NCI-H82 treated with DMSO at 0.1 percent for 48 hours (cell line): Measurements from ENCODE around the gene KCNV2.
A peak's percentile ranks its signal among the peaks of the same experiment; 100 is the strongest.

Experiments used
- DNase-seq: peaks from one replicate; lab custom pipeline; 2025; ENCODE audit not compliant: unreplicated experiment; lab: John Stamatoyannopoulos, UW

Gene KCNV2

DNA sequence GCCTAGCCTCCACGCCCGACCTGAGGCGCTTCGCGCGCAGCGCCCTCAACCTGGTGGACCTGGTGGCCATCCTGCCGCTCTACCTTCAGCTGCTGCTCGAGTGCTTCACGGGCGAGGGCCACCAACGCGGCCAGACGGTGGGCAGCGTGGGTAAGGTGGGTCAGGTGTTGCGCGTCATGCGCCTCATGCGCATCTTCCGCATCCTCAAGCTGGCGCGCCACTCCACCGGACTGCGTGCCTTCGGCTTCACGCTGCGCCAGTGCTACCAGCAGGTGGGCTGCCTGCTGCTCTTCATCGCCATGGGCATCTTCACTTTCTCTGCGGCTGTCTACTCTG, 1.4 kb downstream of the KCNV2 start:
- no peak for DNase-seq

DNA sequence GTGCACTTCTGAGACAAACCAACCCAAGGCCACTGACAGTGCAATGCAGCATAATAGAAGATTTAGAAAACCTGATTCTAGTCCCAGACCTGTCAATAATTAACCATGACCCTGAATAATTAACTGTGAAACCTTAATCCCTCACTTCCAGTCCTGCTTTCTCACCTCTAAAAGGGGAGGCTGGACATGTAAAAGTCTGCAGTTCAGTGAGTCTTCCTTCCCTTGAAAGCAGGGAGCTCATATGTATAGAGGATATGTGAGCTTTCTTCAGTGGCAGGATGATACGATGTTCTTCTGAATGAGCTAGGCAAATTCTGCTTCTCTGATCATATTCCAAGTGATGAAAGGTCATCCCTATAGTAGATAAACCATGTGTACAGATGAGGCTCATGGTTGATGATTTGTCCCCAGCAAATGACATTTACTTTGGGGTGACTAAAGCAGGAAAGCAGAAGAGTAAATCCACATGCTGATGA, 2.9 kb downstream of the KCNV2 start:
- DNase-seq = no peak

DNA sequence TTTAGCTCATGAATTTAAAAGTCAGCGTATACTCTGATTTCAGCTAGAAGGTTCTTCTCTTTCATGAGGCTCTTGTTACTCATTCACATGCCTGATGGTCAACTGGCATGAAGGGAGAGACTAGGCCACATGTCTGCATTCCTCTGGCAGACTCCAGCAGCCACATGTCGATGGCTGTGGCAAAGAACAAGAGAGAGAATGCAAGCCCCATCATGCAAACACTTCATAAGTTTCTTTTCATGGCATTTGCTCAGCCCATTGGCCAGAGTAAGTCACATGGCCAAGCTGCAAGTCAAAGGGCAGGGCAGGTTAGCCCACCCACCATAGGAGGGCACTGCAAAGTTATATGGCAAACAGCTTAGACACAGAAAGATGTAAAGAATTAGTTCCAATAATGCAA, 5.4 kb downstream of the KCNV2 start:
- DNase-seq = no peak

DNA sequence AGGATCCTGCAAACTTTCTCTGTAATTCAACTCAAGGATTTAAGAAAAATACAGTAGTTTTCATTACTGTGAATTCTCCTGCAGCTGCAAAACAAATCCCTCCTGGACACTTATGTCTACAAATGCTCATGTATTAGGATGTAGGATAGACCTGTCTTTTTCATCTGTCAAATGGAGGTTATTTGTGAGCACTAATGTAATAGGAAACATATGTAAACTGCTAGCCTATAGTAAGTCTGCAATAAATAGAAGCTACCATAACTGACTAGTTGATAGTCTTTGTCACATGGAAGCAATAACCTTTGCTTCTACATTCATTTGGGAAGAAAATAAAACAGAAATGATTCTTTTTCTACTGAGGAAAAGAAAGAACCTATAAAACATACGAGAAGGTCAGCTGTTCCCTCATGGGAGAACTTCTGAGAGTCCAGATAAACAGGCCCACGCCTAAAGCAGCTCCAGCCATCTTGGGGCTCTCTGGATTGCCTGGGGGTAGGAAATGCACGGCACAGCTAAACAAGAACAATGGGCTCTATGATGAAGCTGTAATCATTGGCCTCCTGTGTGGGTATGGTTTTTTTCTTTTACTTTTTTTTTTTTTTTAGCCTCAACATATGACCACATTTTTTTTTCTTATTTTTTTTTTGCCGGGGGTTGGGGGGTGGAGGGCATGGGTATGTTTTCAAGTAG, 6.2 kb downstream of the KCNV2 start:
- DNase-seq = no peak

DNA sequence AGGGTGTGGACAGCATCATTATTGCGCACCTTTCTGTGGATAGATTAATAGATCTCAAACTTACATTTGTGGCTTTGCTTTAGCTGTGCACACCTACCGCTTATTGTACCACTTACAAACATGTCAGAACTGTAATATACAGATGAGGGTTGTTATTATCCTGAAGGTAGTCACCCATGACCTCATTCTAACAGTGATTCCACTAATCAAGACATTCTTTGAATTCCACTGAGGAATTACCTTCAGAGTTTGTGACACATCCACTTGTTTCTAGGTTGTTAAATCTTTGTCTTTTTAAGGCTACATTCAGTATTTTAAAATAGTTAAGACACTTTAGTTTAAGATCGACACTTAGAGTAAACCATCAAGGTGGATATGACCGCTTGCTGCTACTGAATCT, 7.8 kb downstream of the KCNV2 start:
- DNase-seq = no peak

DNA sequence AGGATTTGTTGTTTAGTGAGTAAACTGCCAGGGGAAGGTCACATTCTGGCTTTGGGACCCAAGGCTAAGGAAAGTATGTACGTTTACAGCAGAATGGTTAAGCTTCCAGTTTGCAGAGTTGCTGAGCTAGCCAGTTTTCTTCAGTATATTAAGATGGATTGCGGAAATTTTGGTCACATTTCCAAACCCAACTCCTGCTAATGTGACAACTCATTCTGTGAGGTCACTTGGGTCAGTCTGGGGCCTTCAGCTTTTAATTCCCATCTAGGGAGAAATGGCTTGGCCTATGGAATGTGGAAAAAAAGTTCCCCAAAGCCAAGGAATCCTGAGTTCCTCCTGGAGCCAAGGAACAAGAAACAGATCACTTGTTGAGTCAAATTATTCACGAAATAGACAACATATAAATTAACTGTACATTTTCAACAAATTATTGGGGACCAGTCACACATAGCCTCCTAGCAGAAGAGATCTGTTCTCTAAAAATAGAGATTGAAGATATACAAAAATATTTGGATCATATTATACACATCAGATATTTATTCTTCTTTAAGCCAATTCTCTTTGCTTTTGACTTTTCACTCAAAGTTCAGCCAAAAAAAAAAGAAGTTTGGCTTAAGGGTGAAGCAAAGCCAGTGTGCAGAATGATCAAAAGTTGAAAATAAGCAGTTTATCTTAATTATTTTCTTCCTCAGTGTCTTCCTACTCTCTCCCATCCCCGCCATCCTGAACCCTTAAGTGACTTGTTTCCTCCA, 8.8 kb downstream of the KCNV2 start:
- DNase-seq = no peak

DNA sequence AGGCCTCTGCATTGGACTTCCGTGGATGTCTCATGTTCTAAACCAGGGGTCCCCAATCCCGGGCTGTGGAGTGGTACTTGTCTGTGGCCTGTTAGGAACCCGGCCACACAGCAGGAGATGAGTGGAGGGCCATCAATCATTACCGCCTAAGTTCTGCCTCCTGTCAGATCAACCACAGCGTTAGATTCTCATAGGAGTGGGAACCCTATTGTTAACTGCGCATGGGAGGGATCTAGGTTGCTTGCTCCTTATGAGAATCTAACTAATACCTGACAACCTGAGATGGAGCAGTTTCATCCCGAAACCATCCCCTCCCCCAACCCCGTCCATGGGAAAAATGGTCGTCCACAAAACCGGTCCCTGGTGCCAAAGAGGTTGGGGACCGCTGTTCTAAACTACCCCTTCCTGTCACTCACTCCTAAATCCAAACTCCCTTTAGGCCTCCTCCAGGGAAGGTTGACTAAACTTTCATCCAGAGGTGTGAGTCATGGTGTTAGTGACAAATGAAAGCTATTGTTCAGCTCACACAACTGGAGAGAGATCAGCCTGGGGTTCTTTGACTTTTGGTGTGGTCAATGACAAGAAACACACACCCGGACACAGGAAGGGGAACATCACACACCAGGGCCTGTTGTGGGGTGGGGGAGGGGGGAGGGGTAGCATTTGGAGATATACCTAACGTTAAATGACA, 9.5 kb downstream of the KCNV2 start:
- DNase-seq = no peak

DNA sequence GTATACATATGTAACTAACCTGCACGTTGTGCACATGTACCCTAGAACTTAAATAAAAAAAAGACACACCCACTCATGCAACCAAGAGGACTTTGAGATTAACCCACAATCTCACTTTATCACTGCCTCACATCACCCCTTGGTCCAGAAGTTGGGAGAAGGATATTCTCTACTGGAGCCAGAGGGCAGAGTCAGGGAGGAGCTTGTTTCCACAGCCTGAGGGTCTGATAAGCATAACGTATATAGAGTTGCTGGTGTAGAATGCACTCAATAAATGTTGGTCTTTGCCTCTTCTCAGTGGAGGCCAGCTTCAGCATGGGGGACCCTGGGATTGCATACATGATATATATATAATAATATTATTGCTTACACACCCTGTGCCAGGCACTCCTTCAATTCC, 10.1 kb downstream of the KCNV2 start:
- no peak for DNase-seq

DNA sequence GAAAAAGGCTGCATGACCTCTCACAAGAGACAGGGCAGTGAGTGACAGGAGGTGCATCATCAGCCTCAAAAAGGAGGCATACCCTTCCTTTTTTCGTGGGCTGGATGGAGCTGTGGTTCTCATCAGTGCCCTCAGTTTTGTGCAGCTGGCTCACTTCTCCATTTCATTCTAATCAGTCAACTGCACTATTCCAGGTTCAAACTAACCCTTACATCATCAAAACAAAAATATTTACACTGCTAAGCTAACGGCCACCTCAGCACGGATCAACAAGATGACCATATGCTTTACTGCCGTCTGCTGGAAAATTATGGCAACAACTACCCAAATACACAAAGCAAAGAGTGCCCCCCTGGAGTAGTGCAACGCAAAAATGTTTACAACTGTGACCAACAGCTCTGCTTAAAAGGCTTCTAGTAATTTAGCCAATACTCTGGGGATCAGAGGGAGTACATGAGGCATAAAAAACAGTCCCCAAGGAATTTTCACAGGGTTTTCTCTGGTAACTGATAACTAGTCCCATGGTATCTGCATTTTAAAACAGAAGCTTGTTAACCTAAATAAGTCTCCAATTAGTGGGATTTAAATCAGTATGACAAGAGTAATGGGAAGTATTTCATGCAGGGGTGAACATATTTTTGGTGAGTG, 10.8 kb downstream of the KCNV2 start:
- peak; percentile 40 for DNase-seq

DNA sequence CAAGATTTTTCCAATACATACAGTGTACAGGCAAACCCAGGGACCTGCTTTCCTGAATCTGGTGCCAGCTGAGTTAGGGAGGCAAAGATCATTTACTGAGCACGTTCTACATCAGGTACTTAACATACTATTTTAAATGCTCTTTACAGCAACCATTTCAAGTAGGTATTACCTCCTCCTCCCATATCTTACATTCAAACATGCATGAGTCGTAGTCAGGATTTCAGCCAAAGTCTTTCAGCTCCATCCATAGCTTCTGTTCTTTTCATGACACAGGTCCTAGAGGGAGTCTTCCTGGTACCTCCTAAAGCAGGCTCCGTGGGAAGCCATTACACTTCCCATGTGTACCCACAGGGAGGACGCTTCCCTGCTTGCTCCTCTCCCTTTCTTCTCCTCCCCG, 11.7 kb downstream of the KCNV2 start:
- no peak for DNase-seq

DNA sequence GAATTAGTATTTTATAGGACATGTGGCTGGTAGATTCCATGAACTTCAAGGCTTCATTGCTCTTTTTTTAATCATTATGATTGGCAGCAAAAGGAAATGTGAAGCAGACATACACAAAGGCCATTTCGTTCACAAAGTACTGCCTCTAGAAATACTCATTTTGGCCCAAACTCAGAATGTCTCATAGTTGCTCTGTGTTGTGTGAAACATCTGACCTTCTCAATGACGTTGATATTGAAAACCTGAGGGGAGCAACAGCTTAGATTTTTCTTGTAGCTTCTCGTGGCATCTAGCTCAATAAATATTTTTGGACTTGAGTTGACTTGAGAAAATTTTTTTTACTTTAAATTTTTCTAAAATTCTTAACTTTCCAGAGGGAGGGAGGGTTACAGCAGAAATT, 12.4 kb downstream of the KCNV2 start:
- DNase-seq = no peak

DNA sequence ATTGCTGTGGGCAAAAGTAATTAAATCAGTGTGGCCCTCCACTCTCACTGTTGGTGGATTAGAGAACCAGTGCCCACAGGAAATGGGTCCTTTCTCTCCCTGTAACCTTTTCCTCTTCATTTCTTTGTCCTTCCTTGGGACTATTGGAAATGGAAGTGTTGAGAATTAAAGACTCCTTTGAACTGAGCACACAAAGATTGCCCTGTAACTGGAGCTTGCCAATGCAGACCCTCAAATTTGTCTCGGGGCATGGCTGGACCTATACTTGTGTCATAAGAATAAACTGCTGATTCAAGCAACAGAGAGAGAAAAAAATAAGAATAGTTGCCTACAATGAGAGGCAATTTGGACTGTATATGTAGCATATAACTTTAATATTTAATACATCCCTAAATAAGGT, 13.7 kb downstream of the KCNV2 start:
- no peak for DNase-seq

DNA sequence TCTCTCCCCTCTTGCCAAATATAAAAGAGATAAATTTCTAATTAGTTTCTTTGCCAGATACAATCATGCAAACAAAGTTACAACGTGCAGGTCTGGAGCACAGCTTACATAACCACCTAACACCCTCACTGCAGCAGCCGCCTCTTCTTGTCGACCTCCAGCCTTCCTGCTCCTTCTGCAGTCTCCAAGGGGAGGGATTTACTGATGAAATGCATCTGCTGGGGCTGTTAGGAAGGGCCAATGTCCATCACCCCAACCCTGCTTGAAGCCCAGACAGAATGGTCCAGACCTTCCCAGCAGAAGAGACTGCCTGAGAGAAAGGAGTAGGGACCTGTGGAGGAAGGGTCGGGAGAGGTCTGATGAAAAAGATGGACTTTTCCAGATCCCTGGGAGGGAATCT, 15.2 kb downstream of the KCNV2 start:
- DNase-seq = no peak

DNA sequence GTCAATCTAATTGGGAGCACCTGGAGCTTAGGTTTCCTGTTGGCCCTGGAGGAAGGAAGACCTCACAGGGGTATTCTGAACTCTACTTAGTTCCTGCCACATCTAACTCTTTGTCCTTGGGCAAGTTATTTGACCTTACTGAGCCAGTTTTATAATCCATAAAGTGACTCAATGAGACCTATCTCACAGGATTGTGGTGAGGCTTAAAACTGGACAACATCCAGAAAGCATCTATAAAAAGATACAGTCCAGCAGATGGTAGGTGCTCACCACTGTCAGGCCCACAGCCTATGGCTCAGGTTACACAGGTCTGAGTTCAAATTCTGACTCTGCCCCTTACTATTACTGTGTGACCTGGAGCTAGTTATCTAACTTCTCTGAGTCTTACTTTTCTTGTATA, 23.3 kb downstream of the KCNV2 start:
- no peak for DNase-seq

DNA sequence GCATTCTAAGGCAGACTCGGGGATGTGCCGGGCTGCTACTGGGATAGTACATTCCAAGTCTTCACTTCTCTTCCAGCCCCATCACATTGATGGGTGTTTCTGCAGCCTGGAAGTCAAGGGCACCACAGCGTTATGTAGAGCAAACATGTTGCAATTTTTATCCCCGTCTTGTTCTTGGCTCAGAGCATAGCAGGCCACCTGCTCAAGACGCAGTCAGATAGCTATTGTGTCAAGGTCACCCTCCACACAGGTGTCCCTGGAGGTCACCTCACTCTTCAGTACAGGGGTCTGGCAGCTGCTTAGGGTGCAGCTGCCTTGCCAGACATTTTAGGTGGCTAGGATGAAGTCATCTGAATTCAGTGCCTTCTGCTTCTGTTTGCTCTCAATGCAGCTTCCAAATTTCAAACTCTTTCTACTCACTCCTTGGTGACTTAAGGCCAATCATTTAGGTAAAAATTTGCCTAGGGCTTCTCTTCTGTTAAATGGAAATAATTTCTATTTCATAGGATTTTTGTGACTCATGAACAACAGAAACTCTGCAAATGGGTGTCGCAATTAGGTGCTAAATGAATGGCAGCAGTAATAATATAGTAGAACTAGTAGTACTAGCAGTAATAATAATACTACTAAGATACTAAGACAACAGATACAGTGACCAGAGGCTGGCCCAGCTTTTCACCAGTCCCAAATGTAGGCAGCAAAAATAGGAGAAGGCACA, 24.3 kb downstream of the KCNV2 start:
- no peak for DNase-seq

DNA sequence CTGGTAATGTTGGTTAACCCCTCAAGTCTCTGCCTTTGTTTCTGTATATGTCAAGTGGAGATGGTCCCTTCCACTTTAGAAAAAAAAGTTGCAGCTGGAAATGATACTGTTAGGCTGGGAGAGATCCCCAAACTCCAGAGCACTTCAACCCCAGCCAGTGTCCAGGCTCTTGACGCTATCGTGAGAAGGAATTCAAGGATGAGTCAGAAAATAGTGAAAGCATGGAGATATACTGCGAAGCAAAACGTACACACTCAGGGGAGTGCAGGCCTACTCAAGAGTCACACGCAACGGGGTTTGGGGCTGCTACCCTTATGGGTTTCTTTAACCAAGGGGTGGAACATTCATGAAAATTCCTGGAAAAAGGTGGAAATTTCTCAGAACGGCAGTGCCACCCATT, 24.9 kb downstream of the KCNV2 start:
- DNase-seq = no peak

DNA sequence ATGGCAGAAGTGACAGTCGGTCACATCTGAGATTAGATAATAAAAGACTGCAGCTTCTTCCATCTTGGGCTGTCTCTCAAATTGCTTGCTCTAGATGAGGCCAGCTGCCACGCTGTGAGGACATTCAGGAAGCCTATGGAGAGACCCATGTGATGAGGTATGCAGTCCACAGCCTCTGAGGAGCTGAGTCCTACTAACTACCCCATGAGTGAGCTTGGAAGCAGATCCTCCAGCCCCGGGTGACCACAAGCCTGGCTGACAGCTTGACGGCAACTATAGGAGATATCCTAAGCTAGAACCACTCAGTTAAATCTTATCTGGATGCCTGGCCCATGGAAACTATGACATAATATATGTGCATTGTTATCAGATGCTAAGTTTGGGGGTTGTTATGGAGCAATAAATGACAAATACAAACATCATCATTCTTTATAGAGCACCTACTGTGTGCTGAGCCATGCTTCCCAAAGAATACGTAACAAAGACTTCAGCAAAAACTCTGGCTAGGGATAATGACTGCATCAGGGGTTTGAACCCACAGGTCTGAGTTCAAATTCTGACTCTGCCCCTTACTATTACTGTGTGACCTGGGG, 26.7 kb downstream of the KCNV2 start:
- no peak for DNase-seq

DNA sequence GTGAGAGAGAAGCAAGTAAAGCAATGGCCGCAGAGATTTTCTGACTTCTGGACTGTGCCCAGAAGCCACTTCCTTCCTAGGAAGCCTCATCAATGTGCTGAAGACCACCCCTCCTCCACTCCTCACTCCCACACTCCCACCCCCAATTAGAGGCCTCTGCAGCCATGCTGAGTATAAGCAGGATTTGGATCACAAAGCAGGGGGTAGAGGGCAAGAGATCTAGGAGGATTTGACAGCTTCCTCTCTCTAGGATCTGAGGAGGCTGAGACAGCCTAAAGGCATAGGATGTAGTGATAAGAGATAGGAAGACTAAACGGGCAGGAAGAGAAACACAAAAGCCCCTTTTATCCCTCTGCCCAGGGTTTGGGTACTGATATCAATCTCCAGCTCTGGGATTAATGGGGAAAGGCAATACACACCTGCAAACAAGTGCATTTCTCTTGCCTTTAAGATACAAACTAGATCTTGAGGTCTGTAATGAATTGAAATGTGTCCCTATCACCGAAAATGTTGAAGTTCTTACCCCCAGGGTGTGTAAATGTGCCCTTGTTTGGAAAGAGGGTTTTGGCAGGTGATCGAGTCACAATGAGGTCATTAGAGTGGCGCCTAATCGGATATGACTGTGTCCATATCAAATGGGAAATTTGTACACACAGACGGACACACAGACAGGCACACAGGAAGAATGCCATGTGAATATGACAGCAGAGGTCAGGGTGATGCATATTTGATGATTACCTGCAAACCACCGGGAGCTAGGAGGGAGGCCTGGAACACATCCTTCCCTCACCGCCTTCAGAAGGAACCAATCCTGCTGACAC, 28.5 kb downstream of the KCNV2 start:
- DNase-seq = no peak

DNA sequence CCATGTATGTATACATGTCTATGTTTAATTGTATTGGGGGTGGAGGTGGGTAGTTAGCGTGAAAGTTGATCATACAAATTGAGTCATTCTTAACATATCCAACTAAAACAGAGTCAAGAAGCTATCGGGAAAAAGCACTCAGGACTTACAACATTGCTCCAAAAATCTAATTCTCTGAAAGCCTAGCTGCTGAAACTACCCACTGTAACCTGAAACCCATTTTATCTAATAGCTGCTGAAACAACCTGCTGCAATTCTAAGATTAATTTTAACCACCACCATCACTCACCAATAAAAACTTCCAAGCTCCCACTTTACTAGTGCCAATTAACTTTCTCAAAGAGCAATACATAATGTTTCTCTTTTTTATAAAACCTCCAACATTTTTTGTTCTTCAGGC, 32.2 kb downstream of the KCNV2 start:
- no peak for DNase-seq

DNA sequence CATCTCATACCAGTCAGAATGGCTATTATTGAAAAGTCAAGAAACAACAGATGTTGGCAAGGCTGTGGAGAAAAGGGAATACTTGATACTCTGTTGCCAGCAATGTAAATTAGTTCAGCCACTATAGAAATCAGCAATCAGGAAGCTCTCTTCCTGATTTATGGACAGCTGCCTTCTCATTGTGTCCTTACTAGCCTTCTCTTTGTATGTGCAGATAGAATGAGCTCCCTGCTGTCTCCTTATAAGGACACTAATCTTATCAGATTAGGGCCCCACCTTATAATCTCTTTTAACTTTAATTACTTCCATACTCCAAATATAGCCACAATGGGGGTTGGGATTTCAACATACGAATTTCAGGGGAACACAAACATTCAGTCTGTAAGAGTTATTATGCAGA, 38.0 kb downstream of the KCNV2 start:
- DNase-seq = peak; percentile 92
